HUDEP-2 (cell line): ENCODE measurements around the gene TRPM1.

Experiments used
- DNase-seq, 76 experiments: peaks; one replicate each; lab custom pipeline; 2025; ENCODE audit not compliant: unreplicated experiment in 76 of 76; lab: John Stamatoyannopoulos, UW

Gene TRPM1

DNA sequence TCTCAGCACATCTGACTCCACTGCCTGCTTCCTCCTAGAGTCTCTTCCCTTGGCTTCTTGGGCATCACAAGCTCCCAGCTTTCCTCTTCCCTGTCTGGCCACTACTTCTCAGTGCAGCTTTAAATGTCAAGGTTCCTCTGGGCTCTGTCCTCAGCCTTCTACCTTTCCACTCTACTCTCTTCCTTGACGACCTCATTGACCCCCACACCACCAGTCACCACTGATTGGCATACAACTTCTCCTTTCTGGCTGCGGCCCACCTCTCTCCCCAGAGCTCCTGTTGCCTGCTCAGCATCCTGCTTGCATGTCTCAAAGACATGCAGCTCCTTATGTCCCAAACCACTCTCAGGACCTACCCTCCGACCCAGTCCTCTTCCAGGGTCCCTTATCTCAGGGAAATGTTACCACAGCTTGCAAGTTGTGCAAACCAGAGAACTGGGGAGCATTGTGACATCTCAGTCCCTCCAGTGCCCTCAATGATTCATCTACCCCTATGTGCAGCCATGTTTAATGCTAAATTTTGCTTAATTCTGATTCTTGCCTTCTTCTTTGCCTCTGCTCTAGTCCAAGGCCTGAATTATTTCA is 49.9 kb downstream of the TRPM1 start:
- no peak for DNase-seq

DNA sequence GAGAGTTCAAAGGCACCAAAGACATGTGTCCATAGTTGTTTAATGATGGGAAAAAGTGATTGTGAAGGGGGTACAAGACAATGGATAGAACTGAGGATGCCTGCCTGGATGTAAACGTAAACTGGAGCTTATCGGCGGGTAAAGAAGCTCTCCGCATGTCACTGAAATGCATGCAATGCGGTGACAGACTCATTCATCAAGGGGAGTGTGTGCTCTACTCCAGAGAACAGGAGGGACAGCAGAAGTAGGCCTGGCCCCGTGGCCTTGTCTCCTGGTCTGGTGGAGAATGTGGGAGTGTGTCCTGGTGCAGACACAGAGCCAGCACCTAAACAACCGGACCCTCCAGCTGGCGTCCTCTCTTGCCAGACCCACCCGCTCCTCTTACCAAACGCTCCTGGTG is 50.6 kb downstream of the TRPM1 start:
- no peak for DNase-seq

DNA sequence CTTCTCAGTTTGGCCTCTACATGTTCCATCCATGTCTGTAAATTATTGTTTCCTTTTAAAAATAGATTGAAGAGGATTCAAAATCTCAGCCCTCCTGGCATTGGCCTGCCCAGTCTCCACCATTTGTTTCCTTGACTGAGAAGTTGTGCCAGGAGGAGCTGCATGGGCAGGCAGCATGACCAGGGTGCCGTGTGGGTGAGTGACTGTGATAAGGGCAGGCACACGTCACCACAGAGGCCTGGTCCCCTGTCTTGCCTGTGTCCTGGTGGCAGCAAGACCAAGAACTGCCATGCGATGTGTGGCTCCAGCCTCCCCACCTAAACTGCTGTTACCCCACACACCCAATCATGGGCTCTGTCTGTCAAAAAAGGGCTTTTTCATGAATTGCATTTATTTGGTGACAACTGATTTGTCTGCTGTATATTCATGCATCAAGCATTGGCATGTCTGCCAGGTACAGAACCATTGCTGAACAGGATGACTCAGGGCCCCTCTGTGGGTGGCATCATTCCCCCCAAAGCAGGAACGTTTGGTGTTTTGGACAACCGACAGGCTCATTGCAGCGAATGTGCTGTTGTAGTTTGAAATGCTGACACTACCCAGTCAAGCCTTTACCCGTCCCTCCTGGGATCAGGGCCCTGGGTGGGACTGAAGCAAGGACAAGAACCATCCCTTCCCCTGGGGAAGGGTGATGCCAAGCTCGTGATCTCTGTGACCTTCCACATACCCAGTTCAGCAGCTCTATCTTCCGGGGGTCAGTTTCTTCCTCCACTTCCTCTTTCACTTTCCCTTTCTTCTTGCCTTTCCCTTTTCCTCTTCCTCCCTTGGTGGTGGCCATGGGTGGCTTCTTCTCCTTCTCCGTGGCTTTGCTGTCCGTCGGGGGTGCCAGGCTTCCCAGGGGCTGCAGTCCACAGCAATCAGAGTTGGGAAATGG is 51.6 kb downstream of the TRPM1 start:
- DNase-seq, result no peak

DNA sequence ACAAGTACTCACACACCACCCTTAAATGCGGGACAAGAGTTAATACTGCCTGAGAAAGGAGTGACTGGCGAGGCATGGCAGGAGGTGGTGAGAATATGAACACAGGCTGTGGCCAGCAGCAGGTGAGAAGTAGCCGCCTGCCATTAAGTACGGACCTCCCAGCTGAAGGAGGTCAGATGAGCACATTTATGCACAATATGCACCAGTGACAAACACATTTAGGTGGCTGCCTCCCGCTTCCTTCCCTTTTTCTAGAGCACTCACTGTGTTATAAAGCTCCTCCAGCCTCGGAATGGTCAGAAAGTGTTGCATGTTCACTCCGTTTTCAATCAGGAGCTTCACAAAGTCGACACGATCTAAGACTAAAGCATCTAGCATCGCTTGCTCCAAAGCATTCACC is 52.4 kb downstream of the TRPM1 start:
- DNase-seq, result no peak

DNA sequence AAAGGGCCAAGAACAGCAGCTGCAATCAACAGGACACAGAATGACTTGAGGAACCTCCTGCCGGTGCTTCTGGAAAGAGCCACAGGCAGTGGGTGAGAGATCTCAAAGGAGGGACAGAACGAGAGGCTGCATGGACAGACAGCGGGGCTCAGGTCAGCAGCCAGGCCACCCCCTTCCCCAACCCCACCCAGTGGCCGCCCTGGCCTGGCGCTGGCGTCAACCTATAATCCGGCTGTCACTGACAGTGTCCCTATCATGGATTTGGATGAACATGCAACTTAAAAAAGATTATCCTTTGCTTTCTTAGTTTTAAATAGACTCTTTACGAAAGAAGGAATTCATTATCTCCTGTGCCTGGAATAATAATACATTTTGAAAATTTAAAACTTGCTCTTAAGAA is 54.1 kb downstream of the TRPM1 start:
- DNase-seq, result no peak

DNA sequence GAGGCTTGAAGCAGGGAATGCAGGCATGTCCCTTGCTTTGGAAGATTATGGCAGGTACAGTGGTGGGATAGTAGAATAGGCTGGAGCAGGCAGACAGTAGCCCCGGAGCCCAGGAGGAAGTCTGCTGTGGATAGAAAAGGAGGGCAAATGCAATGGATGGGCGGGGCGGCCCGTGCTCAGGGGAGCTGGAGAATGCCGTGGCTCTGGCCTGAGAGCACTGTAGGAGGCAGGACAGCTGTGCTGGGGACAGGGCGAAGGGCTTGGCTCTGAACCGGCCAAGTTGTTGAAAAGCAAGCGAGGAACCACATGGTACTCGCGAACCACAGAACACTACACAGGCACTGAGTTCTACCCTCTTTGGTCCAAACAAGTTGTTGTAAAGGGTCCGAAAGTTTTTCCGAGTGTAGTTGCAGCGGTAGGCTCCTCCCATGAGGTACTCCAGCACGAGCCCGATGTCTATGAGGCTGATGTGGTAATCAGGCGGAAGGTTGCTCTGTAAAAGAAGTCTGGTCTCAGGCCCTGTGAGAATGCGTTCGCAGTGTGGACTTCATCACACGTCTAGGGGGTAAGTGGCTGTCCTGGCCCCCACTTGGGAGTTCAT is 54.7 kb downstream of the TRPM1 start:
- no peak for DNase-seq

DNA sequence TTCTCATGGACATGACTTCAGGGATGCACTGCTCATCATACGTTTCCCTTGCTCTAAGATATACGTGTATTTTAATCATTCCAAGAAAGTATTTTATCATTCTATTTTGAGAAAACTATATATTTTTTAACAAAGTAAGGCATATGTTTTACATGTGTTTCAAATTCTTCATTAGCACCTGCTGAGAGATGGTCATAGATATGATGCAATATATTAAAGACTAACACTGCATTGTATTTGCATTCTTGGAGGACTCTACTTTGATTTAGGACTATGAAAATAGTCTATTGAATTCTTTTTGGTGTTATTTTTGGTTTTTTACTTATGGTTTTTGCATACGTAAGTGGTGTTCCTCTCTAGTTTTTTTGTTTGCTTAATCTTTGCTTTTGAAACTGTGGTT is 55.9 kb downstream of the TRPM1 start:
- DNase-seq, result no peak

DNA sequence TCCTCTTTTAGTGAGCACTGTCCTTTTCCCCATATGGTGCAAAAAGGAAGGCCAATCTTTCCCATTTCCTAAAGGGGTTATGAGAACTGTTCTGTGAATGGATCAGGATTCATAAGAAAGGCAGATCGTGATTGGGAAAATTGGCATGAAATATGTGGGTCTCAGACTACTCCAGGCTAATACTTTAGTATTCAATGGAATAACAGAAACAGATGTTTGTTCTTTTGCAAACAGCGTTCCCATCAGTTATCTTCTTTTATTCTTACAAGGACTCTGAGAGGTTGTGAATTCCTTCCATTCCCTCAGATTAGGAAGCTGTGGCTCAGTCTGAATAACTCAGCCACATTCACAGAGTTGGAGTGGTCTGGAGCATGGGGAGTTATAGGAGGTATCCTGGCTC is 58.8 kb downstream of the TRPM1 start:
- DNase-seq, result no peak

DNA sequence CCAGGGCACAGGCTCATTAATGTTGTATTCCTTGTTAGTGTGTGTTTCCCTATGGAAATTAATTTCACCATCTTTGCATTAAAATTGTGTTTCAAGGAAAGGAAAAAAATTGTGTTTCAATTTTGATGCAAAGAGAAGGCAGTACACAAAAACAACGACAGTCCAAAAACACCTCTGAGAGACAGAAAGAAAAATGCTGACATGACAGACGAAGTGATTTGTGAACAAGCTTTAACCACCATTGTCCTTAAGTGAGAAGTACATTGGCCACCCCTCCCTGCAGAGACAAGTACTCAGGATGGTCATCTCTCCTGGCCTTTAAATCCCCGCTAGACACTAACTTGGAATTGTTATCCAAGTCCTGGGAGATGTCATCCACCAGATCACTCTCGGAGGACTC is 59.9 kb downstream of the TRPM1 start:
- DNase-seq, result no peak

DNA sequence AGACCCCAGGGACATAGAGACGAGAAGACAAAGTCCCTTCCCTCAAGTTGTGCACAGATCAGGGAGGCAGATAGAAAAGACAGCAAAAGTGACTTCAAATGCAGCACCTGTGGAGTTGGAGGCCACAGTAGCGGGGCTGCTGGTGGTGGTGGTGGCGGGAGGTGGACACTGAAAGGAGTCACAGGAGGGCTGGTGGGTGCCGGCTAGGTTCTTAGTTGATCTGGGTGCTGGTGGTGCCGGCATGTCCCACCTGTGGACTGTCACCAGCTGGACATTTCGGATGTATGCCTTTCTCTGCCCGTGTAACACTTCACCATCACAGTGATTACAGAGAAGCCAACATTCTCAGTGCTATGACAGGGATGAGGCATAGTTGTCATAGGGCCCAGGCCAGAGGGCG is 60.9 kb downstream of the TRPM1 start:
- no peak for DNase-seq

DNA sequence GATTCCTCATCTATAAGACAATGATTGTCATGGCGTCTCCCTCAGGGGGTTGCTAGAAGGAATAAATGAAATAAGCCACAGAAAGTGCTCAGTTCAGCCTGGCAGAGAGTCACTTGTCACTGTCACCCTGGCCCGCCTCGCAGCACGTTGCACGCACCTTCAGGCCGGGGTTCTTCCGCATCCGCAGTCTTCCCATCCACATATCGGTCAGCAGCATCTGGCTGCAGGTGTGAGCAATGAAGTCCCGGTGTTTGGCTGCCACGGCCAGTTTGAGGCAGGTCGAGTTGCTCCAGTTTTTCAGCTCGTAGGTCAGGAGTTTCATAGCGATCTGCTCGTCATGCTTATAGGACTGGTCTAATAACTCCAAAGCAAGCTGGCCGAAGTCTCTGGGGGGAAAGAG is 61.6 kb downstream of the TRPM1 start:
- DNase-seq, result no peak

DNA sequence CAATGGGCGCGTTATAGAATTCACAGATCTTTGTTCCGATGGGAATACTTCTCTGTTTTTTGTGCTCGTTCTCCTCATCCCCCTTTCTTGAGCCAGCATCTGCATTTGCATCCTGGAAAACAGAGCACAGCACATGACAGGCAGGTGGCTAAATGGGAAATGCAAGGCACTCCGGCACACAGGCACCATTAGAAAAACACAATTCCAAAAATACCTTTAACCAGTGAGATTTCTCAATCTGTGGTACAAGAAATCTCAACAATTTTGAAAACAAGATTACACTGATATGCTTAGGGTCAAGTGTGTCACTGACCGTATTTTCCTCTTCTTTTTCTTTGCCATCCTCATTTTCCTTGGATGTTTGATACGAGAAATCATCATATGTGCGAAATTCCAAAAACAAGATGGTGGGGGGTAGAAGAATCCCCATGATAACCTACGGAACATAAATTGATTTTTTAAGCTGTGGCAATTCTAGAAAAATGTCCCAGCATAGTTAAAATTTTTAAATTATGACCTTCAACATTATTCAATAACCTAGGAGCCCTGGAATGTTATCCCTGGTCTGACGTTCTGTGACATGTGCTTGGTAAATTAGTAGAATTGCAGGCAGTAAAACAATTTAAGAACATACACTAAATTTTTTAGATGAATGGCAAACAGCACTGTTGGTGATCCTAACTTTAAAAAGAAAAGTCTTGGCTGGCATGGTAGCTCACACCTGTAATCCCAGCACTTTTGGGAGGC is 63.6 kb downstream of the TRPM1 start:
- DNase-seq, result no peak

DNA sequence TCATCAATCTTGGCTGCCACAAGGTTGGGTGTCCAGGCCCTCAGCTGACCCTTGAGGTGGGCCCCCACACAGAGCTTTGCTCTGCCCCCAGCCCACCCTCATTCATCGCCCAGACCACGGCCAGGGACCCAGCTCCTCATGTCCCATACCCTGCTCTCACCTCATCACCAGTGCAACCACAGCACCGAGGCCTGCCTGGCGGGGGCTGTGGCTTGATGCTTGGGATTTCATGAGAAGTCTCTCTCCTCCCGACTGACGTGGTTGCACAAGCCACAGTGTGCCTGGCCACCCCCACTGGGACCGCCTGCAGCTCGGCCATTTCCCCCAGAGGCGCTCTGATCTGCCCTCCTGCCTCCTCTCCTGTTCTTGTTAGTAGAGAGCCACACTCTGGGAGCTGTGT is 64.7 kb downstream of the TRPM1 start:
- DNase-seq, result no peak

DNA sequence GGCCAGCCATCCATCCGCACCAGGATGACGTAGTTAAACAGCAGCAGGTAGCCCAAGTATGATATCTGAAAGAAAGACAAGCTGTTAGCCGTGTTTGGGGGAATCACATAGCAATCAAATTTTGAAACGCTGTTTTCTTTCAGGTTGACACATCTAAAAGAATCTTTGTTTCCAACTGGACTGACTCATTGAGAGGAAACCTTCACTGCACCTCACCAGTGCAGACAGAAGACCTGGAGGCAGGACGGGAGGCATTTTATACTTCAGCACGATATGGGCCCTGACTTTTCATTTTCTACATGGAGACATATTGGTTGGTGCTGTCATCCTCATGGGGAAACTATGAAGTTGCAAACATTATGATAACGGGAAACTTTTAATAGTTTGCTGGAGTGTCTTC is 65.9 kb downstream of the TRPM1 start:
- DNase-seq, result no peak

DNA sequence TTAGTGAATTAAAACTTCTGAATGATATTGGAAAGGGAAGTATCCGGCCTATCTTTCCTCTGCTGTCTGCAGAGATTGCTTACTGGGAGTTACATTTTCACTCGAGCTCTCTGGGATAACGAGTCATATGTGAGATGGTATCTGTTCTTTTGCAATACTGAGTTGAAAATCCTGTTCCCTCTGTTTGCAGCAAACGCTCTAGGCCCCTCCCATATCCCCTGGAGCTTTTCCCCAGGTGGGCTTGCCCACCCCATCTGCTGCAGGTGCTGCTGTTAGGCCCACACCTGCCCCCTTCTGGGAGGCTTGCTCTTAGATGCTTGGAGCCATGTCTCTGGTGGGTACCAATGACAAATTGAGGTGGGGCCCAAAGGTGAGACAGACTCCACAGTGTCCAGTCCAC is 67.4 kb downstream of the TRPM1 start:
- DNase-seq, result no peak

DNA sequence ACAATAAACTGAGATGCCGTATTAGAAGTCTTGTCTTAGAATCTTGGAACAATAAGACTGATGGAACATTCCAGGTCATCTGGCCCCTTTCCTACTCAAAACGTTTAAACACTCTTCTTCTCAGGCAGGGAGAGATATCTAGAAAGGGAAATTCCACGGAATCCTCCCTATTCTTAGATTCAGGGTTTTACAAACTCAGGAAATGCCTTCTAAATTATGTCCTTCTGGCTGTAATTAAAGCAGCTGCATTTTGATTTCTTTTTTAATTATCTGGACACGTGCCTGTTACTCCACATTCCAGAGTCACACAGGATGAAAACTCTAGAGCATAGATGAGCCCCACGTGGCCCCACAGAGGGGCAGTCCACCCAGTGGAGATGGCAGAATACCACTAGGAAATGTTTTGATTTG is 68.6 kb downstream of the TRPM1 start:
- DNase-seq, result no peak

DNA sequence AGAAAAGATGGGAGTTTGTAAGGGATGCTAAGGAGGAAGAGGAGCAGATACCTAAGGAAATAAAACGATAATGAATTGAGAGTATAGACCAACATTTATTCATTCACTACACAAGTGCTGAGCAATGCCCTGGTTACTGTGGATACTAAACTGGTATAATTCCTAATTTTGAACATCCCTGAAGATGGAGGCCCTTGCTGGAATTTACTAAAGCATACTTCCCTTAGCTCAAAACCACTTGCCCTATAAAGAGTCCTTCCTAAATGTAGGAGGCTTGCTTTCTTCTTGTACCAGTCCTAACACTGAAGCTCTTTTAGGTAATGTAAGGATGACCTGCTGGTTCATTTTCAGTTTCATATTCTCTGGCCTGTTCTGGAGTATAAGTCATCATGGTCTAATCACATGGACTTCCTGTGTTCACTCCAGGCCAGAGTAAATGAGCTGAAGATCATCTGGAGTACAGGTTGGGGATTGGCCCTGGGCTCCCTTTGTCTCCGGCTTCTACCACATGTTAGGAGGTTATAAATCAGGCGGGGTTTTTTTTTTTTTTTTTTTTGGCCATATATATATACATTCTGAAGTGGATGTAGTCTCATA is 70.0 kb downstream of the TRPM1 start:
- no peak for DNase-seq

DNA sequence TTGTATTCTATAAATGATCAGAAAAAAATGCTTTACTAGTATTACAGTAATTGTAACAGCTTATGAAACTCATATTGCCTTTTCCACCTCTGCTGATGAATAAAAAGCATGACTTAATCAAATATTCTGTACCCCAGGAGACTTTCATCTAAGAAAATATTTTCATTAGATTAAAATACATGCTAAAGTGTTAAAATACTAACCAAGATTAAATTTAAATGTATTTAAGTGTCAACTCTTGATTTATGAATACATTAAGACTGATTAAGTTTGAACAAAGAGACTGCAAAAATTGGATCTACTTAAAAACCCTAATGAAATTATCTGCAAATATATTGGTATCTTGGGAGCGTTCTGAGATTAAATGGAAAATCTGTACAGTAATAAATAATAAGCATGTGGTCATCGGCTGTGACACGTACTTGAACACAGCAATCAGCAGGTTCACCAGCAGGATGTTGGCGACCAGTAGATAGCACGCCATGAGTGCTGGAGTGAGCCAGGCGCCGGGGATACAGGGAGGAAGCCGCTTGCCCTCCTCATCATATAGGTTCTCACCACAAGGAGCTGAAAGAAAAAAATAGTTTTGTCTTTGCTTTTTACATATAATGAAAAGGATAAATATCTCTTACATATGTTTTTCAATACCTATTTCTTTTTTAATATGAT is 73.5 kb downstream of the TRPM1 start:
- no peak for DNase-seq

DNA sequence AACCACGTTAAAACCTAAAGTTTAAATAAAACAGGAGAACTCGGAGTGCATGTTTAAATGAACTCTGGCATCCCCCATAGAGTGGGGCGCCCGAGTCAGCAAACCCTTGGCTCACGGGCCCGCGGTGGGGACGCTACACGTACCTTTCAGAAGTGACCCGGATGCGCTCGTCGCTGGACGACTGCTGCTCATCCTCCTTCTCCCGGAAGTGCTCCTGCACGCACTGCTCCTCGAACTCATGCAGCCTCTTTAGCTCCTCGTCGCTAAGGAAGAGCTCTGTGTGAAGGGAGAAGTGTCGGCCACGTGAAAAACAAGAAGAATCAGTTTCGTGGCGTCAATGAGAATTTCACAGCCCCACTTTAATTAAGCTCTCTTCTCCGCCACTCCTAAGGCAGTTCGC is 75.5 kb downstream of the TRPM1 start:
- no peak for DNase-seq

DNA sequence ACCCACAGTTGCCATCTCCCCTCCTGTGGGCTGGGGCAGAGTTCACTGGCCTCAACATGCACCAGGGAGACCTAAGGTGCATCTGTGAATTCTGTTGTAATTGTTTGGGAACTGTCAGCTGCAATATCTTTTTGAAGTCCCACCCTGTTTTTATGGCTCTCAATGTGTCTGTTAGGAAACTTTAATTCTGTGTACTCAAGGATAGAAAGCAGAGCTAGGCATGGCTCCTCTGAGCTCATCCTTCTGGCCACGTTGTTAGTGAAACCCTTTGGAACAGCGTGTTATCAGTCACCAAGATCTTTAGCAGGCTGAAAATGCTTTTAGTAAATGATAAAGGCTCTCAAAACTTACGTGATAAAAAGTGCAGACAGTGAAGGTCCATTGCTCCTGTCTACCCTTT is 76.5 kb downstream of the TRPM1 start:
- no peak for DNase-seq
